PC-9 (cell line): ENCODE measurements around the gene SLC25A21. TPM values are rescaled to one million over a fixed set of nuclear protein-coding genes. Genes with fewer than 3 reads are reported as not detected.

Experiments
- BruUV-seq: library from RNA; stranded (reverse); fragments of 400-500 nt; replicated peaks from 2 replicates; lab custom pipeline; 2021; lab: Mats Ljungman, UMichigan
- CTCF ChIA-PET: fragments of 300-600 bp; sonication (Branson Sonifier 250); formaldehyde crosslinking; loops from one replicate; lab custom pipeline; 2022; ENCODE audit warnings: antibody characterized with exemption; lab: Charles Lee
- POLR2A ChIA-PET: fragments of 300-600 bp; sonication (Branson Sonifier 250); formaldehyde crosslinking; loops from one replicate; lab custom pipeline; 2022; ENCODE audit warnings: antibody characterized with exemption; ENCODE audit not compliant: unreplicated experiment; lab: Charles Lee
- DNase-seq, 2 experiments: peaks; one replicate each; pipeline versions ENCODE4 v3.0.0 to v3.0.0-alpha.2; 2015 to 2022; ENCODE audit warnings: mixed read lengths in 1 of 2
- H2AFZ ChIP-seq: fragments of 200-600 bp; sonication (generic); 2 replicates; pipeline ENCODE4 v1.8.1; 2017; ENCODE audit warnings: antibody characterized with exemption
- H3F3A ChIP-seq: fragments of 200-600 bp; sonication (generic); 2 replicates; pipeline ENCODE4 v1.8.1; 2017; ENCODE audit warnings: antibody characterized with exemption, mild to moderate bottlenecking, low read depth; ENCODE audit not compliant: insufficient read depth
- H3K27ac ChIP-seq: fragments of 200-600 bp; sonication (generic); 2 replicates; pipeline ENCODE4 v1.6.1; 2016; ENCODE audit warnings: mixed run types
- H3K27me3 ChIP-seq: fragments of 200-600 bp; sonication (generic); 2 replicates; pipeline ENCODE4 v1.6.1; 2016; ENCODE audit warnings: low read depth, mixed run types; ENCODE audit not compliant: insufficient read depth
- H3K36me3 ChIP-seq: fragments of 200-600 bp; sonication (generic); 2 replicates; pipeline ENCODE4 v1.6.1; 2016; ENCODE audit warnings: low read depth, mixed run types
- H3K4me1 ChIP-seq: fragments of 200-600 bp; sonication (generic); replicated peaks from 2 replicates; pipeline ENCODE4 v1.6.1; 2016; ENCODE audit warnings: mixed run types; ENCODE audit not compliant: insufficient read depth
- H3K4me2 ChIP-seq: fragments of 200-600 bp; sonication (generic); 2 replicates; pipeline ENCODE4 v1.6.1; 2017; ENCODE audit warnings: mixed run types
- H3K4me3 ChIP-seq: fragments of 200-600 bp; sonication (generic); 2 replicates; pipeline ENCODE4 v1.6.1; 2016; ENCODE audit warnings: mixed run types
- H3K79me2 ChIP-seq: fragments of 200-600 bp; sonication (generic); 2 replicates; pipeline ENCODE4 v1.6.1; 2017; ENCODE audit warnings: low read depth, mixed run types
- H3K9me2 ChIP-seq: fragments of 200-600 bp; sonication (generic); 2 replicates; pipeline ENCODE4 v1.8.1; 2017; ENCODE audit warnings: mild to moderate bottlenecking; ENCODE audit not compliant: insufficient read depth
- H3K9me3 ChIP-seq: fragments of 200-600 bp; sonication (generic); 2 replicates; pipeline ENCODE4 v1.8.1; 2016; ENCODE audit warnings: low read depth; ENCODE audit not compliant: insufficient read depth
- H4K20me1 ChIP-seq: fragments of 200-600 bp; sonication (generic); 2 replicates; pipeline ENCODE4 v1.8.1; 2017; ENCODE audit not compliant: insufficient read depth
- CTCF ChIP-seq: fragments of 200-600 bp; sonication (generic); conservative IDR thresholded peaks from 2 replicates; pipeline ENCODE4 v1.6.1; 2017; ENCODE audit warnings: mixed run types, antibody characterized with exemption, mild to moderate bottlenecking, moderate library complexity
- EZH2 ChIP-seq: fragments of 200-600 bp; sonication (generic); IDR thresholded peaks from 2 replicates; pipeline ENCODE4 v1.8.0; 2017; ENCODE audit warnings: antibody characterized with exemption, low read depth
- intact Hi-C: fragments of 100-400 bp; cut with micrococcal nuclease; formaldehyde crosslinking; loops from one replicate; pipeline ENCODE4 v1.10.0; 2022; ENCODE audit not compliant: unreplicated experiment
- total RNA-seq: library from RNA; stranded (reverse); gene quantifications from 2 replicates; pipeline ENCODE4 v1.2.3, GENCODE V29; 2021

SLC25A21 gene
- total RNA-seq, 1 experiment from 2014 or later, result 3.2 TPM

DNA sequence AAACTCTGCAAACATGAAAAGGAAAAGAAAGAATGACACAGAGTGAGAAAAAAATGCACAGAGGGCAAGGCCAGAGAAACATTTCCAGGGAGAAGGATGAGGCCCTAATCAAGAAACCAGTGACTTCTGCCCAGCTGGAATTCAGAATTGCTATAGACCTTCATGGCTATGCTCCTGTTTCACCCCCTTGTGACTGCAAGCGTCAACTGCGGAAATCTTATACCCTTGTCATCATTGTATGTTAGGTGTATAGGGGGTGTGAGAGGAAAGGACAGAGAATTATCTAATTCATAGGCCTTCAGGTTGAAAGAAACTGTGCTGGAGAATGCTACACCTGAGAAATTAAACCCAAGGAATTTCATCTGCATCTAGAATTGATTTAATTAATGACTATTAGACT is 117.5 kb downstream of the SLC25A21 start:
- CTCF ChIA-PET, result no interaction called here

DNA sequence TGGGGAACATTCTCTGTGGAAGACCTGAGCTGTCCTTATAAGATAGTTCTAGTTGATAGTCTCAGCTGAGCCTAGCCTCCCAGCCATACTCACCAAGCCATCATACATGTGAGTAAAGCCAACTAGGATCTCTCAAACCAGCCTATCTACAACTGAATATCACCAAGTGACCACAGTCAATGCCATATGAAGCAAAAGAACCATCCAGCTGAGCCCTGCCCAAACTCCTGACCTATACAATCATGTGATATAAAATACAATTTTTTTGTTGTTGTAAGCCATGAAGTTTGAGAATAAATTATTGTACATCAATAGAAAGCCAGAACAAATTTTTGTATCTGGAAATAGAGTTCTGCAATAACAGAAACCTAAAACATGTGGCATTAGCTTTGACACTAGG is 118.3 kb downstream of the SLC25A21 start:
- no TSS peak for BruUV-seq
- Histone ChIP-seq H3K4me2 (no peak overlapping the region), H3K4me3 (no peak overlapping the region), H3K27ac (no peak overlapping the region), H3K79me2 (no peaks in the 10 kb centered on the region), H3K27me3 (no peaks in the 10 kb centered on the region), H3K36me3 (no peaks in the 10 kb centered on the region), H3K9me3 (no peaks in the 10 kb centered on the region), H3F3A (peaks cover 2% of the 10 kb centered on the region; the same call in 1 of the 2 replicates), H2AFZ (no peak overlapping the region), H3K9me2 (no peaks in the 10 kb centered on the region), H4K20me1 (no peaks in the 10 kb centered on the region), H3K4me1 (peaks cover 2% of the 10 kb centered on the region; the same call in 1 of the 2 replicates)
- no peak for DNase-seq
- ChIA-PET CTCF (no interaction called here), POLR2A (no interaction called here)
- intact Hi-C loops, result no loop called here
- TF ChIP-seq EZH2 (no peak), CTCF (no peak)

More for the DNA sequence above, 117.5 kb downstream of the SLC25A21 start:
- POLR2A ChIA-PET, result no interaction called here
- Histone ChIP-seq H3K4me2 (no peak overlapping the region), H3F3A (no peaks in the 10 kb centered on the region), H2AFZ (no peak overlapping the region), H3K4me3 (no peak overlapping the region), H3K27me3 (no peaks in the 10 kb centered on the region), H3K79me2 (no peaks in the 10 kb centered on the region), H4K20me1 (no peaks in the 10 kb centered on the region), H3K4me1 (no peaks in the 10 kb centered on the region), H3K9me2 (no peaks in the 10 kb centered on the region), H3K27ac (no peak overlapping the region), H3K36me3 (no peaks in the 10 kb centered on the region), H3K9me3 (no peaks in the 10 kb centered on the region)
- intact Hi-C loops, result no loop called here
- BruUV-seq, result no TSS peak
- DNase-seq, result no peak
- TF ChIP-seq CTCF (no peak), EZH2 (no peak)

DNA sequence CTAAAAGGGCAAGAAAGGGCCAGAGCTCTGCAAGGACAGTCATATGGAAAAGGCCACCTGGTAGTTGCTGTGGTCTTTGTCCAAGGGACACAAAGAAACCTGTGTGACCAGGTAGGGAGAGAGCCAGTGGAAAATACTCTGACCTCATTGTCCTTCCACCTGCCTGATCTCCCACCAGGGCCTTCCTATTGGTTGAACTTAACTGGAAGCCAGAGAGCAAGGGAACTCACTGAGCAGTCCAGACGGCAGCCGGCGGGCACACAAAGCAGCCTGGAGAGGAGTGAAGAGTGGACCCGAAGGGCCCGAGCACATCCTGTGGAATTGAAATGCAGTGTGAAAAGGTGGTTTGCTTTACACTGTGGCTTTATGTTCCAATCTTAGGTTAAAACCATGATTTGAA is 120.7 kb downstream of the SLC25A21 start:
- peaks cover 16% of the 10 kb centered on the region for H3K4me1 ChIP-seq
- no peaks in the 10 kb centered on the region for H3K9me2 ChIP-seq
- no peak overlapping the region for H3K27ac ChIP-seq
- no peak overlapping the region for H3K4me2 ChIP-seq
- no peak for DNase-seq
- no peak overlapping the region for H3K4me3 ChIP-seq
- H2AFZ ChIP-seq, result no peak overlapping the region
- BruUV-seq, result no TSS peak
- no peaks in the 10 kb centered on the region for H3K27me3 ChIP-seq
- no peaks in the 10 kb centered on the region for H4K20me1 ChIP-seq
- intact Hi-C loops, result no loop called here
- CTCF ChIA-PET, result interaction anchor here (0.6 kb wide), 1 partner anchor 43 kb away, joined by 3 read pairs; no protein-coding TSS in a partner anchor
- no peak for TF ChIP-seq CTCF
- TF ChIP-seq EZH2, result no peak
- POLR2A ChIA-PET, result no interaction called here
- H3F3A ChIP-seq, result peaks cover 5% of the 10 kb centered on the region; the same call in 1 of the 2 replicates
- H3K79me2 ChIP-seq, result no peaks in the 10 kb centered on the region
- no peaks in the 10 kb centered on the region for H3K9me3 ChIP-seq
- H3K36me3 ChIP-seq, result no peaks in the 10 kb centered on the region
